GM23338 (cell line): ENCODE data around the gene RGL1. TPM values are rescaled to one million over a fixed set of nuclear protein-coding genes. Genes with fewer than 3 reads are reported as not detected.

Experiments used
- ATAC-seq: fragments of 200-7000 bp; cut with Tn5 transposase; 3 replicates; pipeline ENCODE4 v1.9.1; 2020
- DNase-seq: peaks from one replicate; pipeline ENCODE4 v3.0.0-alpha.2; 2015; ENCODE audit warnings: low spot score
- H2AFZ ChIP-seq: fragments of 200-600 bp; sonication (generic); 2 replicates; pipeline ENCODE4 v1.8.0; 2016; ENCODE audit warnings: antibody characterized with exemption, mild to moderate bottlenecking, moderate library complexity
- H3F3A ChIP-seq: fragments of 200-600 bp; sonication (generic); replicated peaks from 2 replicates; pipeline ENCODE4 v1.8.0; 2017; ENCODE audit warnings: antibody characterized with exemption, mixed run types, low read depth
- H3K27ac ChIP-seq: fragments of 200-600 bp; sonication (generic); 2 replicates; pipeline ENCODE4 v1.6.1; 2016; ENCODE audit warnings: low read depth
- H3K27me3 ChIP-seq: fragments of 200-600 bp; sonication (generic); 2 replicates; pipeline ENCODE4 v1.8.0; 2016; ENCODE audit warnings: mild to moderate bottlenecking, mixed run types, moderate library complexity; ENCODE audit not compliant: insufficient read depth
- H3K36me3 ChIP-seq: fragments of 200-600 bp; sonication (generic); 2 replicates; pipeline ENCODE4 v1.8.0; 2016; ENCODE audit warnings: mild to moderate bottlenecking; ENCODE audit not compliant: insufficient read depth
- H3K4me1 ChIP-seq: fragments of 200-600 bp; sonication (generic); 2 replicates; pipeline ENCODE4 v1.8.0; 2016; ENCODE audit warnings: mild to moderate bottlenecking, moderate library complexity; ENCODE audit not compliant: insufficient read depth
- H3K4me2 ChIP-seq: fragments of 200-600 bp; sonication (generic); 2 replicates; pipeline ENCODE4 v1.7.1; 2017; ENCODE audit warnings: mixed run types
- H3K4me3 ChIP-seq: fragments of 200-600 bp; sonication (generic); 2 replicates; pipeline ENCODE4 v1.6.1; 2016; ENCODE audit warnings: mixed run types
- H3K79me2 ChIP-seq: fragments of 200-600 bp; sonication (generic); replicated peaks from 2 replicates; pipeline ENCODE4 v1.8.0; 2017; ENCODE audit warnings: mild to moderate bottlenecking; ENCODE audit not compliant: insufficient read depth
- H3K9me2 ChIP-seq: fragments of 200-600 bp; sonication (generic); 2 replicates; pipeline ENCODE4 v1.8.0; 2017; ENCODE audit not compliant: insufficient read depth
- H4K20me1 ChIP-seq: fragments of 200-600 bp; sonication (generic); replicated peaks from 2 replicates; pipeline ENCODE4 v1.8.0; 2017; ENCODE audit warnings: mild to moderate bottlenecking; ENCODE audit not compliant: insufficient read depth
- H3K27ac Mint-ChIP-seq: 2 replicates; pipeline ENCODE4 v1.8.0; 2020; ENCODE audit warnings: inconsistent platforms, mild to moderate bottlenecking, moderate library complexity, mixed read lengths
- H3K27me3 Mint-ChIP-seq: 3 replicates; pipeline ENCODE4 v1.8.0; 2022; ENCODE audit warnings: low read depth, mild to moderate bottlenecking, moderate library complexity, mixed read lengths, inconsistent platforms; ENCODE audit not compliant: insufficient read depth, poor library complexity
- H3K36me3 Mint-ChIP-seq: 3 replicates; pipeline ENCODE4 v1.8.0; 2021; ENCODE audit warnings: low read depth, mild to moderate bottlenecking, inconsistent platforms, moderate library complexity, mixed read lengths
- H3K4me1 Mint-ChIP-seq: 3 replicates; pipeline ENCODE4 v1.8.0; 2020; ENCODE audit warnings: mild to moderate bottlenecking, inconsistent platforms, mixed read lengths
- H3K4me3 Mint-ChIP-seq: 3 replicates; pipeline ENCODE4 v1.8.0; 2021; ENCODE audit warnings: moderate library complexity, mild to moderate bottlenecking, inconsistent platforms, mixed read lengths
- H3K9me3 Mint-ChIP-seq: 3 replicates; pipeline ENCODE4 v1.8.0; 2020; ENCODE audit warnings: moderate library complexity, mild to moderate bottlenecking, inconsistent platforms, mixed read lengths
- CTCF ChIP-seq, 2 experiments: fragments of 200-600 bp in 1 of 2; sonication (generic) in 1 of 2; conservative IDR thresholded peaks; 2 replicates each; pipeline versions ENCODE4 v1.5.1 to v1.6.1; 2016 to 2017; ENCODE audit warnings: antibody characterized with exemption in 2 of 2, low read depth in 2 of 2, mild to moderate bottlenecking in 2 of 2, moderate library complexity in 1 of 2
- ETS1 ChIP-seq: IDR thresholded peaks from 2 replicates; pipeline ENCODE4 v1.6.1; 2016; ENCODE audit warnings: antibody characterized with exemption
- EZH2 ChIP-seq: fragments of 200-600 bp; sonication (generic); IDR thresholded peaks from one replicate; pipeline ENCODE4 v1.8.0; 2017; ENCODE audit warnings: antibody characterized with exemption, mild to moderate bottlenecking, low read depth; ENCODE audit not compliant: unreplicated experiment
- NANOG ChIP-seq: IDR thresholded peaks from 2 replicates; pipeline ENCODE4 v1.6.1; 2016; ENCODE audit warnings: antibody characterized with exemption, borderline replicate concordance
- POLR2AphosphoS5 ChIP-seq: IDR thresholded peaks from 2 replicates; pipeline ENCODE4 v1.6.1; 2016; ENCODE audit warnings: antibody characterized with exemption, low read depth
- REST ChIP-seq: IDR thresholded peaks from one replicate; pipeline ENCODE4 v1.6.1; 2018; ENCODE audit warnings: antibody characterized with exemption; ENCODE audit not compliant: unreplicated experiment
- STAT1 ChIP-seq: IDR thresholded peaks from one replicate; pipeline ENCODE4 v1.6.1; 2016; ENCODE audit warnings: antibody characterized with exemption; ENCODE audit not compliant: unreplicated experiment
- ZNF114 ChIP-seq: fragments of 250-450 bp; sonication (Bioruptor Pico); IDR thresholded peaks from 2 replicates; pipeline ENCODE4 v1.5.0; 2020; ENCODE audit warnings: mild to moderate bottlenecking, moderate library complexity
- ZNF331 ChIP-seq: fragments of 250-450 bp; sonication (Bioruptor Pico); IDR thresholded peaks from 2 replicates; pipeline ENCODE4 v1.5.0; 2020; ENCODE audit warnings: low read depth, mild to moderate bottlenecking, moderate library complexity
- ZNF462 ChIP-seq: fragments of 250-450 bp; sonication (Bioruptor Pico); IDR thresholded peaks from 2 replicates; pipeline ENCODE4 v1.5.0; 2020; ENCODE audit warnings: mild to moderate bottlenecking, moderate library complexity
- polyA plus RNA-seq: library from polyadenylated mRNA; unstranded; fragments of >200 nt; fragmentation: Nextera tagmentation; extraction: Ambion mirVana; gene quantifications from 2 replicates; pipeline ENCODE4 v1.2.1, GENCODE V29; 2016
- total RNA-seq: library from RNA; depleted of rRNA; stranded (reverse); fragments of >200 nt; shearing (Covaris generic); gene quantifications from 2 replicates; pipeline ENCODE4 v1.2.3, GENCODE V29; 2014

RGL1 gene
- total and polyA plus RNA-seq, 2 experiments from 2014 or later, result 0.91 to 2.6 TPM

GRCh38 chr1:183873642-183874041, 68.7 kb downstream of the RGL1 start:
- no peaks in the 10 kb centered on the region for H3K27me3 Mint-ChIP-seq
- H3K79me2 ChIP-seq, result no peaks in the 10 kb centered on the region
- H3F3A ChIP-seq, result no peaks in the 10 kb centered on the region
- no peak overlapping the region for H3K27ac ChIP-seq
- no peaks in the 10 kb centered on the region for H3K36me3 Mint-ChIP-seq
- TF ChIP-seq ZNF114 (CRISPR knock-in tag) (no peak), CTCF (conservative IDR thresholded peaks at IDR 0.05; ENCODE audit: low read depth in 2 of 2) (no peak), ZNF462 (CRISPR knock-in tag) (no peak), REST (no peak), EZH2 (no peak), NANOG (no peak), ETS1 (no peak), POLR2AphosphoS5 (no peak), STAT1 (no peak), ZNF331 (no peak)
- peaks cover 48% of the 10 kb centered on the region for H3K4me1 Mint-ChIP-seq
- H3K4me3 ChIP-seq, result no peak overlapping the region
- no peak overlapping the region for H2AFZ ChIP-seq
- H3K27me3 ChIP-seq, result no peaks in the 10 kb centered on the region
- H3K27ac Mint-ChIP-seq, result no peak overlapping the region
- DNase-seq (no peak), ATAC-seq (no peak)
- no peaks in the 10 kb centered on the region for H3K9me3 Mint-ChIP-seq
- H4K20me1 ChIP-seq, result no peaks in the 10 kb centered on the region
- H3K9me2 ChIP-seq, result no peaks in the 10 kb centered on the region; the same call in 1 of the 2 replicates
- no peaks in the 10 kb centered on the region for H3K36me3 ChIP-seq
- no peak overlapping the region for H3K4me3 Mint-ChIP-seq
- peaks cover 34% of the 10 kb centered on the region for H3K4me1 ChIP-seq
- no peak overlapping the region for H3K4me2 ChIP-seq
